Right ventricle myocardium superior (tissue), 1 donor: Measurements from ENCODE around the gene TBC1D10A. TPM values are rescaled to one million over a fixed set of nuclear protein-coding genes. Genes with fewer than 3 reads are reported as not detected.

ENCODE experiments used
- ATAC-seq: fragments of 200-7000 bp; cut with Tn5 transposase; one replicate; pipeline ENCODE4 v1.9.1; 2020; ENCODE audit warnings: mild to moderate bottlenecking; ENCODE audit not compliant: poor library complexity
- DNase-seq: peaks from one replicate; pipeline ENCODE4 v3.0.0-alpha.2; 2020
- intact Hi-C: fragments of 100-400 bp; cut with DNase I; formaldehyde crosslinking; loops from one replicate; pipeline ENCODE4 v1.11.2; 2022
- total RNA-seq: library from RNA; stranded (reverse); fragmentation: NEBNext Ultra II Directional; extraction: Animal tissue kit (Norgen Biotek cat#: 25700); gene quantifications from one replicate; pipeline ENCODE4 v1.2.1, GENCODE V29; 2021
- donor health status: DM: no; HTN: yes; CAD: no; lungs with severe emphysema.

TBC1D10A gene
- total RNA-seq, 1 donor from 2014 or later, result 6.5 TPM

DNA sequence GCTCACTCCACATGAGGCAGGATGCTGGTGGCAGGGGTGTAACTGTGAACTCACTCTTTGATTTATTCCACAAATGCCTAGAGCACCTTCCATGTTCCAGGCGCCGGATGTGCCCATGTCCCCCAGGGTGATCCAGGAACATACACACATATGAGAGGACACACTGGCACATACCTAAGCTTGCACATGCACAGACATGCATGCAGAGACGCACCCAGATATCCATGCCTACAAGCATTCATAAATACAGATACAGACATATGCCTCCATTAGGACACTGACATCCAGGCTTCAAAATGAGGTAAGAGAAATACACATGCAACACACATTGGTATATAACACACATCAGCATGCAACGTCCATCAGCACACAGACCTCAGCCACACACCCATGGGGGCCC, 64.6 kb downstream of the TBC1D10A start:
- ATAC-seq, result no peak
- intact Hi-C loops, result loop anchor here (5.0 kb wide), 1 partner anchor 125 kb away; the partner anchor contains the start of gene RNF215
- no peak for DNase-seq

DNA sequence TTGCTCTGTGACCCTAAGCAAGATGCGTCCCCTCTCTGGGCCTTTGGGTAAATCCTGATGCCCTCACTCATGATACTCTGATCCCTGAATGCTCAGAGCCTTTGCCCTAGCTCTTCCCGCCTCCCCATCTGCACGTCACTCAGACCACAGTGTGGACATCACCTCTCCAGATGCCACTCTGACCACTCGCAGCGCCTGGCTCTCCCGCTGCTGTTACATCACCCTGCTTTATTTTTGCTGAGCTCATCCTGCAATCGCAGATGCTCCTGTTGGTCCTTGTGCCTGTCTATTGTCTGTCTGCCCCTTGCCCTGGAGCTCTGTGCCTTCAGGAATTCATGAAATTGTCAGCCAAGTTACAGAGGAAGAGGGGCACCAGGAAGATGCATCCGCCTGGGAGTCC, 65.6 kb downstream of the TBC1D10A start:
- ATAC-seq (no peak), DNase-seq (no peak)
- intact Hi-C loops, result loop anchor here (5.0 kb wide), 1 partner anchor 126 kb away; the partner anchor contains the start of gene RNF215

DNA sequence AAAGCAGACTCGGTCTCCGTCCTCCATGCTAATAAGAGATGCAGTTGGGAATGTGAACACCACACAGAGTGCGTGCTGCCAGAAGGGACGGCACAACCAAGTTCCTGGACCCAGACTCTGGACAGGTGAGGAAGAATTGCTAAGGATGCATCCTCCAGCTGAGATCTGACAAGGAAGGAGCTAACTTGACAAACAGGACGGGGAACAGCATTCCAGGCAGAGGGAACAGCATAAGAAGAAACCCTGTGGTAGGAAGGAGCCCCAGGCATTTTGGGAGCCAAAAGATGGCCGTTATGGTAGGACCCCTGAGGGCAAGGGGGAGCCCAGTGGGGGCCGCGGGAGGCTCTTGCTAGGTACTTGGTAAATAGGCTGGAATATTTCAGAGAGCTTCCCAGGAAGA, 66.1 kb downstream of the TBC1D10A start:
- DNase-seq (no peak), ATAC-seq (no peak)
- intact Hi-C loops, result loop anchor here (5.0 kb wide), 1 partner anchor 127 kb away; the partner anchor contains the start of gene RNF215

DNA sequence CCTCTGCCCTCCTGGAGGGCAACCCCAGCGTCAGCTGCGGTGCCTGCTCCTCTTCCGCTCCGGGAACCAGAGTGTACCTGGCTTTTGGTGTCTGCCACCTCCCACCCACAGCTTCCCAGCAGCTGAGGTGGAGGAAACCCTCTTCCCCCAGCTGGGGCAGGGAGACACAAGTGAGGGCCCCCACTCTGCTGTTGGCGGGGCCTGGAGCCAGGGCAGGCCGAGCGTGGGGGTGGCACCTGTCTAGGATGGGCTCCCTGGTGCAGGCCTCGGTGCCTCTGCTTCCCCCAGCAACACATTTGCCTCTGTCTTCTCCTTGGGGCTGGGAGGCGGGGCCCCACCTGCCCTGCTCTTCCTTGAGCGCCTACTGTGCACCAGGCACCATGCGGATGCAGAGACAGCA, 66.5 kb downstream of the TBC1D10A start:
- intact Hi-C loops, result loop anchor here (5.0 kb wide), 1 partner anchor 127 kb away; the partner anchor contains the start of gene RNF215
- ATAC-seq (no peak), DNase-seq (no peak)

DNA sequence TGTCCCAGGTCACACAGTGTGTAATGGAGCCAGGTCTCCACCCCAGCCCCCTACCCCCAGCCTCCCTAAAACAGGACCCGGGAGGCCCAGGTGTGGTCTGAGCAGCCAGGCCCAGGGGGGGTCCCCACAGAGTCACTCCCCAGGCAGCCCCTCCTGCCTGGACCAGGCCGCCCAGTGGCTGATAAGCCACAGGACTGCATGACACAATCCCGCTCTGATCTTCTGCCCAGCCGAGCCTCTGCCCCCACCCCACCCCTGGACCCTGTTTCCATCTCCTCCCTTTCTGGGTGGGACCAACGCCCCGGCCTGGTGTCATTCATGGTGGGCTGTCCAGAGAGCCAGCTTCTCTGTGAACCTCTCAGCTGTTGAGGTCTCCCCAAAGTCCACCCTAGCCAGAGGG, 72.4 kb downstream of the TBC1D10A start:
- DNase-seq, result no peak
- no peak for ATAC-seq
- intact Hi-C loops, result no loop called here

DNA sequence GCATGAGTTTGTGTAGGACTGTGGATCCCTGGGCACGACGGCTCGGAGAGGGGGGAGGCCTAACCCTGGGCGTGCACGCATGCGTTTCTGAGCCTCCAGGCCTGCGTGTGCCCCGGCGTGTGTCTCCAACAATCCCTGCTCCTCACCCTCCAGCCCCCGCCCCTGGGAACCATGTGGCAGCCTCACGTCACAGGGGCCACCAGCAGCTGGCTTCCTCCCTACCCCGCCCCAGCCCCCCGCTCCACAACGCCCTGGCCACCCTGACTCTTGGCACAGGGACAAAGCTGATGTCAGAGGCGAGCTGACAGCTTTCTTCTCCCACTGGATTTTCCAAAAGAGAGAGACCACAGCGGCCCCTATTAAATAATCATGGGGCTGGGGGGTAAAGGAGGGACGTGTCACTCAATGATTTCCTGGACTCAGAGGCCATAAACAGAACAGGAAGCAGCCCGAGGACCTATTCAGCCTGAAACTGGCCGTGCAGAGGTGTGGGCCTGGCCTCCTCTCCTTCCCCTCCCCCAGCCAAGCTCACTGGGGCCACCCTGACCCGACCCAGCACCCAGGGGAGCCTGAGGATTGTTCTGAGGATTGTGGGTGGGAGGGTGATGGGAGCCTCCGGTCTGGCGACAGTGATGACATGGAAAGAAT, 73.4 kb downstream of the TBC1D10A start:
- intact Hi-C loops, result no loop called here
- ATAC-seq, result peak; percentile 40
- DNase-seq, result peak; percentile 86

DNA sequence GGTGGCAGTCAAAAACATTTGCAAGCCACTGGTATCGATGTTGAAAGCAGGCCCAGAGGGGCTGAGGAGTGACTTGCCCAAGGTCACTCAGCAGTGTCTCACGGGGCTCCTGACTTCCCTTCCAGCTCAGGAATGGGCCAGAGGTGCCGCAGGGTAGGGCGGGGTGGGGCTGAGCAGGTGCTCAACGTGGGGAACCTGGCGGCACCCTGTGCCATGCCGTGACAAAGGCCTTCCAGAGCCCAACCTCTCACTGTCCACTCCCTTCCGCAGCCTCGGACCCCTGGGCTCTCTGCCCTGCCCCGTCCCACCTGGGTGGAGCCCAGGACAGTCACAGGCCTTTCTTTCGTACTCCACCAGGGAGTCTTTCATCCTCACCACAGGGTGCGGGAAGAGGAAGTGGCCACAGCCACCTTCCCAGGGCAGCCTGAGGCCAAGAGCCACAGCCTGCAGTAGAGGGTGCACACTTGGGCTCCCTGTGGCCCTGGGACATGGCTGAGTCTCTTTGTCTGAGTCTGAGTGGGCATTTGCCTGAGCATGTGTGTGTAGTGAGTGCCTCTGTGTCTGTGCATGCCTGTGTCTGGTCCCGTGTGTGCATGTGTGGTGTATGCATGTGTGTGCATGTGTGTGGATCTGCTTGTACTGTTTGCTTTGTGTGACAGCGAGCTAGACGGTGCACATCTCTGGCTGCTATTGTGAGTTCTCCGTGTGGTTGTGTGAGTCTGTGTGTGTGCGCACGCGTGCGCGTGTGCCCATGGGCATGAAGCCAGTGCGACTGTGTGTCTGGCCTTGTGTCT, 74.1 kb downstream of the TBC1D10A start:
- intact Hi-C loops, result no loop called here
- no peak for ATAC-seq
- no peak for DNase-seq

DNA sequence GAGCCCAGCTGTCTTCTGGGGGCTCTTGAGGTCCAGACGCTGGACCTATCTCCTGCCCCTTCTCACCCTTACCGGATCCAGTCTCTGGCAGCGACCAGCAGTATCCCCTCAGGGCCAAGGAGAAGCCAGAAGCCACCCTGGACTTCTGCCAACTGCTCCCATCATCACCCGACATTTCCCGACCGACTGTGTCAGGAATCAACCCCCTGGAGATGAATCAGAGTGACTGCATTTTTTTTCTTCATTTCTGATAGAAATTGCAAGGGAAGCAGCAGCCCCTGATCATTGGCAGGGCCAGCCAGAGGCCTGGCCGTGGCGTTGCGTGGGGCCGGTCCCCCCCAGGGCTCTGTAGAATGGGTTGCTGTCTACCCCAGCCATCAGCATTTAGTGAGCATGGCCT, 75.0 kb downstream of the TBC1D10A start:
- DNase-seq (no peak), ATAC-seq (no peak)
- intact Hi-C loops, result no loop called here

DNA sequence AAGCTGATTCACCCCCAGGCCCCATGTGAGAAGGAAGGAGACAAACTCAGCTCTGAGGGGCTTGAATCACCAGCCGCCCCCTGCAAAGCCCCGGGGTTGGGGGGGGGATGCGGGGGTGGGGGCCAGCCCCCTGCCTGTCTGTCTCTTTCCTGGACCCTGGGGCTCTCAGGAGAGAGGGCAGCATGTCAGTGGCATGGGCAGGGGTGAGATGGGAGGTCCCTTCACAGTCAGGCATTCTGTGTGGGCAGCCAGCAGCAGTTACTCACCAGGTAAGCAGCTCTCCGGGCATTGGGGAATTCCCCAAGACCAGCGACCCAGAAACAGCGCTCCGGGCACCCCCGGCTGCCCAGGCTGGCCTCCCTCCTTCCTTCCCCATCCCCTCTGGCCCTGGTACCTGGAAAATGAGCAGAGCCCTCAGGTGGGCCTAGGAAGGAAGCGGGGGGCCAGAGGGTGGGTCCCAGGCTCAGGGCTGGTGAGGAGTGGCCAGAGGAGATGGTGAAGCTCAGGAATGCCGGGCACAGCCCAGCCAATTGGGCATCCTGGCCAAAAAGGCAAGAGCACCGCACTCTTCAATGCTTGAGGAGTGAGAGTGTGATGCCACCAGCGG, 76.0 kb downstream of the TBC1D10A start:
- intact Hi-C loops, result no loop called here
- DNase-seq, result no peak
- no peak for ATAC-seq

DNA sequence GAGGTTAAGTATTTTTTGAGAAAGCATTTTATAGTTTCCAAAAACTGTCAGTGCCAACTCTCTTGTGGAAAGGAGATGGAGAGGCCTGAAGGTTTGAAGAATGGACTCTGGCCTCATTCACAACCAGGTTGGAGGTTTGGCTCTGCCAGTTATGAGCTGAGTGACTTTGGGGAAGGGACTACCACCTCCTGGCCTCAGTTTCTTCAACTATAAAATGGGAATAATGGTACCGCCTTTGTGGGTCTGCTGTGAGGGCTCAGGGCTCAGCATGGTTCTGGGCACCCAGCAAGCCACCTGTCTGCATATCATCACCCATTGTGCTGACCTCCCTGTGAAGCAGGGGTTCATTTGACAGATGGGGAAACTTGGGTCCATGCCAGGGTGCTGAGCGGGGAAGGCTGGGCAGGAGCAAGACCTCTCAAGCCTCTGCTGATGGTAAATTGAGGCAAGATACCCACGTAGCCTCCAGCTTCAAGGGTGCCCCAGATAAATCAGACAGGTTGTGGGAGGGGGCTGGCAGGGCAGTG, 76.6 kb downstream of the TBC1D10A start:
- intact Hi-C loops, result no loop called here
- no peak for ATAC-seq
- no peak for DNase-seq

DNA sequence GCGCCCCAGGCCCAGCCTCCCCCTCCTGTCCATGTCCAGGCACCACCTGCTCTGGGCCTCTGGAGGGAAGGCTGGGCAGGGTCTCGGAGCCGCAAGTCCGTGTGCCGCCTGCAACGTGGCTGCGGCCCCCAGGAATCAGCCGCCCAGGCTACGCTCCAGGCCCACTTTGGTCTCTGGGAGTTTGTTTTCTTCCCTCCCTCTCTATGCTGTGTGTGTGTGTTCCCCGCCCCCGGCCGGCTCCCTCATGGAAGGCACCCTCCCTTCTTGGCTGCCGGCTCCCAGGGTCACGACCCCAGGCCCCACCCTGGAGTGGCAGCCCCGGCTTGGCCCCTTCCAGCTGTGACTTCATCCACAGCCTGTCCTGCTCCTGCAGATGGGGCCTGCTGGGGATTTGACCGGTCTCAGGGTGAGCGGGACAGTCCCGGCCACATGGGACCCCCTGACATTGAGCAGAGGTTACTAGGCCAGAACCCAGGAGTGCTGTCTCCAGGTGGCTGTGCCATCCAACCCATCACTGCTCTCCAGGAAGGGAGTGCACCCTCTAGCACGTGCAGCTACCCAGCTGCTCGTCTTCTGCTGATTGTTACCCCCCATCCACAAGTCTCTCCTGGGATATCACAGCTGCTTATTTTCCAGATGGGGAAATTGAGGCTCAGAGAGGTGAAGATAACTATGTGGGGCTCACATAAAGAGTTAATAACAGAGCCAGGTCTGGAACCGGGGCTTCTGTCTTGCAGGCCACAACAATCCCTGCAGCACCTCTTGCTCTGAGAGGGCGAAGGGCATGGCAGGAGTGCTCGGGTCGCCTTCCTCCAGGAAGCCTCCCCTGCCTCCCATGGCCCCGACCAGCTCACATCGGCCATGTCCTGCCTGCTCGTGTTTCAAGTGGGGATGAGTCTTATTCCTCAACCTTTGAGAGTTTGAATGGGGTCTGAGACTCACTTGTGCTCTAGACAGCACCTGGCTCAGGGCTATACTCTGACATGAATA, 77.4 kb downstream of the TBC1D10A start:
- peak; percentile 84 for DNase-seq
- ATAC-seq, result peak; percentile 61
- intact Hi-C loops, result no loop called here

DNA sequence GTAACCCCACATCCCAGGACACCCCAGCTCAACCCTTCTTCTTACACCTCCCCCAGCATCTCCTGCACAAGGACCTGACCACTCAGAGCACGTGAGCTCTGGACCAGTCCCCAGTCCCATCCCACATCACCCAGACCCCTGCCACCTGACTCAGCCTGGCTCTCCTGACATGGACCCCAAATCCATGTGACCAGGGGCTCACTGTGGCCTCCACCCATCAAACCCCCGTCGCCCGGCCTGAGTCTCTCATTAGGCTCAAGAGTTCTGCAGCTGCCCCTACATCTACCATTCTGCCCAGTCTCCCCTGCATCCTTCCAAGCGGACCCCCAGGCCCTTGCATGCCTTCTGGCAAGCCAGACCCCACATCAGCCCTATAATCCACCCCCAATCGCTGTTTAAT, 78.3 kb downstream of the TBC1D10A start:
- ATAC-seq (no peak), DNase-seq (no peak)
- intact Hi-C loops, result no loop called here

DNA sequence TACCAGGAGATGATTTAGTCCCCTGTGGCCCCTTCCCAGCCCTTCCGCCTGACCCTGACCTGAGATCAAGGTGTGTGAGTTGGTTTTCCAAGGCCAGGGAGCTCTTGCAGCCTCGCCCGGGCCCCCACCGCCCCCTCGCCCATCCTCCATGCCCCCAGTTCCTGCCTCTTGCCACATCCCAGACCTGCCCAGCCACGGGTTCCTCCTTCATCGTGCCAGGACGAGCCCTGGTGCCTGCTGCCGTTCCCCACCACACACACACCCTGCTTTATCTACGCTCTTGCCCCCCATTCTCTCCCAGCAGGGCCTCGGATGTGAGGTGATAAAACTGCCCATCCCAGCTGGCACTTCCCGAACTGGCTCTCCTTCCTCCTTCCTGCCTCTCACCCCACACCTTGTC, 78.8 kb downstream of the TBC1D10A start:
- no peak for DNase-seq
- intact Hi-C loops, result no loop called here

DNA sequence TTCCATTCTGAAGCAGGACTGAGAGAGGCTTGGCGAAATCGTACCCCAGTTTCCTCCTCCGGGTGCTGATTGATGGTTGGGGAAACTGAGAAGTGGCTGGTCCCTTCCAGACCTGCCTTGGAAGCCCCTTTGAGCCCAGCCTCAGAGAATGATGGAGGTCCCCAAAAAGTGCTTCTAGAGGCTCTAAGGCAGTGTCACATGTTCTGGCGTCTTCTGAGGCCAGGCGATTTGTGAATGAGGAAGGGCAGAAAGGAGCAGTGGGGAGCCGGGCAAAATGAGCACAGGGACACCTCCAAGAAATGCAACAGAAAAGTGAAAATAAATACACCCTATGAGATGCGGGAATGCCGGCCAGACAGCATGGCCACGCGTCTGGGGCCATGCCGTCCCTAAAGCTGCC, 79.2 kb downstream of the TBC1D10A start:
- no peak for ATAC-seq
- intact Hi-C loops, result no loop called here
- DNase-seq, result no peak

More for the DNA sequence above, 78.8 kb downstream of the TBC1D10A start:
- no peak for ATAC-seq

DNA sequence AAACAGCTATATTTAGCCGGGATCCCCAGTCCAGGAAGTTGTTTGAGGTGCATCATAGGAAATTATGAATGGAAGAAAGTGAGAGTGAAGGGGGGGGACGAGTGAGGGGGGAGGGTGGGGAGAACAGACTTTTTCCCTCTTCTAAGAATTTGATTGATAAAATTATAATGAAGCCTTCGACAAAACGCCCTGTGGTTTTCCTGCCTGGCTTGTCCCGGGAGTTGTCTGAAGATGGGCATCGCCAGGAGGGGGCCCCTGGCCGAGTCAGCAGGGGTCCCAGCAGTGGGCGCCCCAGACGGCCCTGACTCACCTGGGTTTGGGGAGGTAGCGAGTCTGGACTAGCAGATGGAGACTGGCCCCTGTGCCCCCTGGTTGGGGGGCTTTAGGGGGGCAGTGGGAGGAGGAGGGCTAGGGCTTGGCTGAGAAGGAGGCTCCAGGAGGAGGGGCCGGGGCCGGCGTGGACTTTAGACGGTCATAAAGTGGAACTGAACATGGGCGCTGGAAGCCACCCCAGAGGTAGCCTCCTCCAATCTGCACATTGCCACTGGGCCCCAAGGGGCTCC, 79.8 kb downstream of the TBC1D10A start:
- no peak for DNase-seq
- ATAC-seq, result no peak
- intact Hi-C loops, result no loop called here

DNA sequence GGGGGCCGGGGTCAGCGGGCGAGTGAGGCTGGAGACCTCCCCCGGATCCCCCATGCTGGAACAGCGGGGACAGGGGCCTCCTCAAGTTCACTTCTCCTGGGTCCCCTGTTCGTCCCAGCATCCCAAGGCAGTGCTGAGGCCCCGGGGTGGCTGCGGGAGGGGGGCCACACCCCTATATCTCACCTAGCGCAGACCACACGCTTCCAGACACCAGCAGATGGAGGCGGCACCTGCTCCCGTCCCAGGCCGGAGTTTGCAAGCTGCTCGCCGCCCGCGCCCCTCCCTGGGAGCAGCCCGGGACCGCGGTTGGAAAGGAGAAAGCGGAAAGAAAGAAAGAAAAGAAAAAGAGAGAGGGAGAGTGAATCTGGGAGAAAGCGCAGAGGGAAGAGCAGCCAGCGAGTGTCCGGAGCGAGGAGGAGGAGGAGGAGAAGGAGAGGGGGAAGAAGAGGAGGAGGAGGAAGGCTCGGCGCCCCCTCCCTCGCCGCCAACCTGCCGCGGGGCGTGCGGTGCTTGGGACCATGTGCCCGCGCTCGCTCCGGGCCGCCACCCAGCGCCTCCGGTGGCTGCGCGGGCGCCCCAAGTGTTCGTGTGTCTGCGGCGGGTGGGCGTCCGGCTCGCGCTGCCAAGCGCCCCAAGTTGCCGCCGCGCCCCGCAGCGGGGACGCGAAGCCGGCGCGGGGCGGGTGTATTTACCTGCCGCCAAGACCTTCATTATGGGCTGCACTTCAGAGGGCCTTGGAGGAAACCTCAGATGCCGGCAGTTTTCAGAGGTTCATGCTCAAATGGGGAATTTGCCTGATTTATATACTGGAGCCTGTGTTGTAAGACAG, 80.5 kb downstream of the TBC1D10A start, which contains the start of gene LIF:
Gene LIF, minus strand, starts transcription at position 775 of the 829 bp plus-strand sequence. Its CDS starts 64 bp downstream, at position 711.
- DNase-seq (no peak), ATAC-seq (peak; percentile 29)
- intact Hi-C loops, result no loop called here
